Myocyte (in vitro differentiated cells): ENCODE measurements around the gene TWSG1. TPM values are rescaled to one million over a fixed set of nuclear protein-coding genes. Genes with fewer than 3 reads are reported as not detected.
A peak's percentile ranks its signal among the peaks of the same experiment; 100 is the strongest.

Source experiments
- DNase-seq: peaks from one replicate; pipeline ENCODE4 v3.0.0-alpha.2; 2012; ENCODE audit warnings: low read depth
- polyA plus RNA-seq: library from polyadenylated mRNA; unstranded; fragments of >200 nt; gene quantifications from one replicate; pipeline ENCODE4 v1.2.1, GENCODE V29; 2012; ENCODE audit warnings: missing spikeins
- total RNA-seq: library from RNA; depleted of rRNA; stranded (reverse); fragments of >200 nt; gene quantifications from 2 replicates; pipeline ENCODE4 v1.2.3, GENCODE V29; 2014

The TWSG1 gene
- total RNA-seq, result 52.3 and 84.2 TPM in 2 replicates
- 30.0 TPM for polyA plus RNA-seq

DNA sequence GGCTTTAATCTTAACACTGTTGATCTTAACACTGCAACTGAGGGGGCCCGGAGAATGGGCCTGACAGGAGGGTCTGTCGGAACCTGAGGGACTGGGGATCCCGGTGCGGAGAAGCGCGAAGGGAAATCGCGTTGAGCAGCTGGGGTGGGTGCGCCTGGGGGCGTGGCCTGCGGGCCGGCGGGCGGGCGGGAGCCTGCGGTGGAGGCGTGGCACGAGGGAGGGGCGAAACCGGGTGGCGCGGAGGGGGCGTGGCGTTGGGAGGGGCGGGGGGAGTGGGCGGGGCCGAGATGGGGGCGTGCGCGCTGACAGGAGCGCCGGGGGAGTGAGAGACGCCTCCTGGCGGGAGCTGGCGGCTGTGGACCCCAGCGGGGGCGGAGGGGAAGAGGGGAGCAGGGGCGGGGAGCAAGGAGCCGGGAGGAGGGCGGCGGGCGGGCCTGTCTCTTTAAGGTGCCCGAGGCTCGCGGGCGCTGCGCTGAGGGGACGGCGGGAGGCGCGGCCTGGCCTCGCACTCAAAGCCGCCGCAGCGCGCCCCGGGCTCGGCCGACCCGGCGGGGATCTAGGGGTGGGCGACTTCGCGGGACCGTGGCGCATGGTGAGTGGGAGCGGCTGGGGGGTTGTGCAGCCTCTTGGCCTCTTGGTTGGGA lies at the start of gene TWSG1:
Gene TWSG1, plus strand, starts transcription at position 445 of the 644 bp plus-strand sequence. CDS start 2,457 bp downstream, outside the sequence.
- DNase-seq, result peak; percentile 95

DNA sequence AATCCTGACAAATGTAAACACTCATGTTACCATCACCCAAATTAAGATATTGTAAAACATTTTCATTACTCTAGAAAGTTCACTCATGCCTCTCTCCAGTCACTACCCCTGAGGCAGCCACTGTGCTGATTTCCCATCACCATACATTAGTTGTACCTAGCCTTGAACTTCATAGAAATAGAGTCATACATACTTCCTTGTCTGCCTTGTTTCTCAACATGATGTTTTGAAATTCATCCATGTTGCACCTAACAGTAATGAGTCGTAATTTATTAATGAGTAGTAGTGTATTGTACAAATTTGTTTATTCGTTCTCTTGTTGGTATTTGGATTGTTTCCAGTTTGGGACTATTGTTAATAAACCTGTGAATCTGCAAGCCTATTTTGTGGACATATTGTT lies 49.0 kb upstream of the TWSG1 start:
- DNase-seq, result no peak

DNA sequence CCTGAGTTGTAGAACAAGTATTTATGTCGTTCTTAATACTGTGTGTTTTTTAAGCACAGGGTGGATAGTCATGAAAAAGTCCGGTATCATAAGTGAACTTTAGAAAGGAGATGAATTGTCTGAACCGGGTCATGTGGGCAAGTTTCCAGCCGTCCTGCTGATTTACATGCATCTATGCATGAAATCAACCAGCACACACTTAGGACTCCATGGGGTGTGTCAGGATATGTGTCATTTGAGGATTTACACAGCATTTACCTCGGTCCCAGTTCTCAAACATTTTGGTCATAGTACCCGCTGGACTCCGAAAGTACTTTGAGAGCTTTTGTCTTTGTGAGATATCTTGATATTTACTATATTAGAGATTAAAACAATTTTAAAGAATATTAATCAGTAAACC lies 47.5 kb upstream of the TWSG1 start:
- no peak for DNase-seq

DNA sequence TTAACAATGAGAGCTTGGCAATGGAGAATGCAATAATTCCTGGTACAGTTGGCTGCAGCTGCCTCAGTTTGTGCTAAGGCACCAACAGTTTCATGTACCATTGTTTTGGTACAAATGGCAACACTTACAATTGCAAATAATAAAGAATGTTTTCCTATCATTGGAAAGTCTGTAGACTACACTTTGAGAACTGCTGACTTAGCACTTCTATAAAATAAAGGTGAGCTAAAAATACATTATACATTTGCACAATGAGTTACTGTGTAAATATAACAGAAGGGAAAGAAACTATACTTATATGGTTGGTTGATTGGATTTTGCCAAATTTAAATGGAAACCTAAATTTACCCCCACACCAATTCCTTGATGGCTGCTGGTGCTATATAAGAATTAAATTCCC lies 44.9 kb upstream of the TWSG1 start:
- DNase-seq, result no peak

DNA sequence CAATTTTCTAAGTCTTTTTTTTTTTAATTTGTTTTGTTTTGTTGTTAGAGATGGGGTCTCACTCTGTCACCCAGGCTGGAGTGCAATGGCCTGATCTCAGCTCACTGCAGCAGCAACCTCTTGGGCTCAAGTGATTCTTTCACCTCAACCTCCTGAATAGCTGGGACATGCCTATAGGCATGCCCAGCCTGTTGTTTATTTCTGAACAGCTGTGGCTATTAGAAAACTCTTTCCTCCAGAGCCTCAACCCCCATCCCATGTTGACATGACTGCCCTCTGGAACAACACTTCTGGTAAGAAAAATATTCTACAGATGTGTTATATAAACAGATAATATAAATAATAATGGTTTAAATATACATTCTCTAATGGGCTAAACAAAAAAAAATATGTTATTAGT lies 44.4 kb upstream of the TWSG1 start:
- DNase-seq, result peak; percentile 63

DNA sequence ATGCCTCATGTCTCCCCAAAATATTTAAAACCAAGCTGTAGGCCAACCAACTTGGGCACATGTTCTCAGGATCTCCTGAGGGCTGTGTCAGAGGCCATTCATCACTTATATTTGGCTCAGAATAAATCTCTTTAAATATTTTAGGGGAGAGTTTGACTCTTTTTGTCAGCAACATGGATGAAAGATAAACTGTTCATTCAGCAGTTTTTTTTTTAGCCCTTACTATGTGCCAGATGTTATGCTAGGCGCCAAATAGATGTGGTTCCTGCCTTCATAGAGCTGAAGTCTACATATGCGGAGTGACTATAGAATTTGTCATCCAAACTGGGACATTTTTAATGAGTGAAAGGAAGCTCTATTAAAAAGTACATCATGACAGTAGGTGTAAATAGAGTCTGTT lies 42.5 kb upstream of the TWSG1 start:
- DNase-seq, result no peak

DNA sequence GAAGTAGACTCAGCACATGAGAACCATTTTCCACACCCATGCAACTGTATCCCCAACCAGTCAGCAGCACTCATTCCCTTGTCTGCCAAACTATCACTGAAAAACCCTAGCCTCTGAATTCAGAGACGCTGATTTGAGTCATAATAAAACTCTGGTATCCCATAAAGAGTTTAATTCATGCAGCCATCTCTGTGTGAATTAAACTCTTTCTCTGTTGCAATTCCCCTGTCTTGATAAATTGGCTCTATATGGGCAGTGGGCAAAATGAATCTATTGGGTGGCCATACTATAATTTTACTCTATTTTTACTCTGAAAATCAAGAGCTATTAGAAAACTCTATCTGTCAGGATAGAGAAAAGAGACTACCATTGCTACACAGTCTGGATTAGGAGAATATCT lies 40.6 kb upstream of the TWSG1 start:
- DNase-seq, result no peak

DNA sequence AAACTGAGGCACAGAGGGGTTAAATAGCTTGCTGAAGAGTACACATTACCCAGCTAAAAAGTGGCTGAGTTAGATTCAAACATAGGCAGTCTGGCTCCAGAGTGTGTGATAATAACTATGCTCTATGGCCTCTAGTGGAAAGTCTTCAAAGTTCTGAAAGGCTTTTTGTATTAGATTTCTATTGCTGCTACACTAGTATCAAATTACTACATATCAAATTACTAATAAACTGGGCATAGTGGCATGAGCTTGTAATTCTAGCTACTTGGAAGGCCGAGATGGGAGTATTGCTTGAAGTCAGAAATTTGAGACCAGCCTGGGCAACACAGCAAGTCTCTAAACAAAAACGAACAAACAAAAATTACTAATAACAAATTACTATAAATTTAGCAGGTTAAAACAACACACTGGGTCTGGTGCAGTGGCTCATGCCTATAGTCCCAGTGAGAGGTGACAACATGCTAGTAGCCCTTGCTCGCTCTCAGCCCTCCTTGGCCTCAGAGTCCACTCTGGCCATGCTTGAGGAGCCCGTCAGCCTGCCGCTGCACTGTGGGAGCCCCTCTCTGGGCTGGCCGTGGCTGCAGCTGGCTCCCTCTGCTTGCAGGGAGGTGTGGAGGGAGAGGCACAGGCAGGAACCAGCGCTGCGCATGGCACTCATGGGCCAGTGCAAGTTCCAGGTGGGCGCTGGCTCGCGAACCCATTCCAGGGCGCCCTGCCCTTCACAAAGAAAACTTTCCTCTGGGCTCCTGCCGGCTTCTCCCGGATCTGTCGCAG lies 38.2 kb upstream of the TWSG1 start:
- peak; percentile 78 for DNase-seq

DNA sequence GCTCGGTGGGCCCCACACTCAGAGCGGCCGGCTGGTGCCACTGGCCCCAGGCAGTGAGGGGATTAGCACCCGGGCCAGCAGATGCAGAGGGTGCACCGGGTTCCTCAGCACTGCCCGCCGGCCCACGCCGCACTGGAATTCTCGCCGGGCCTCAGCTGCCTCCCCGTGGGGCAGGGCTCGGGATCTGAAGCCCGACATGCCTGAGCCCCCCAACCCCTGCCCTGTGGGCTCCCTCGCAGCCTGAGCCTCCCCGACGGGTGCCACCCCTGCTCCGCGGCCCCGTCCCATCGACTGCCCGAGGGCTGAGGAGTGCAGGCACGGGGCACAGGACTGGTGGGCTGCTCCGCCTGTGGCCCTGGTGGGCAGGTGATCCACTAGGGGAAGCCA lies 37.6 kb upstream of the TWSG1 start:
- no peak for DNase-seq

DNA sequence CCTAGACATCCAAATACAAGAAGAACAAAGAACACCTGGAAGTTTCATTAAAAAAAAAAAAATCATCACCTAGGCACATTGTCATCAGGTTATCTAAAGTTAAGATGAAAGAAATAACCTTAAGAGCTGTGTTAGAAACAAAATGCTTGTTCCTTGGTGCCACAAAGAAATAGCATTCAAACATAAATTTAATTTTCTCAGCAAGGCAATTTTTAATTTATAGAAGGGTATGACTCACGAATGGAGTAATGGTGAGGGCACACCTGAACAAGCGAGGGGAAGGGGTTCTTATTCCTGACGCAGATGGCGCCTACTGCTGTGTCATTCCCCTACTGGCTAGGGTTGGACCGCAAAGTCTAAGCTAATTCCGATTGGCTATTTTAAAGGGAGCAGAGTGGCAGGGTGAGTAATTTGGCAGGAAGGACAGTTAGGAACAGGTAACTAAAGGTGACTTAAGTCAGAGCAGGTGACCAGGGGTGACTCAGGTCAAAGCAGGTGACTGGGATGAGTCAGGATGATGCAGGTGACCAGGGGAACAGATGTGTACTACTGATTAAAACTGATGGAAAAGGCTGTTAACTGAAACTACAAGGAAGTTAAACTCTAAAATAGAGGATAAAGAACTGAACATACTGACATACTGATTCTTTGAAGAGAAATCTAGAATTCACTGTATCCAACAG lies 30.0 kb upstream of the TWSG1 start:
- DNase-seq, result no peak

DNA sequence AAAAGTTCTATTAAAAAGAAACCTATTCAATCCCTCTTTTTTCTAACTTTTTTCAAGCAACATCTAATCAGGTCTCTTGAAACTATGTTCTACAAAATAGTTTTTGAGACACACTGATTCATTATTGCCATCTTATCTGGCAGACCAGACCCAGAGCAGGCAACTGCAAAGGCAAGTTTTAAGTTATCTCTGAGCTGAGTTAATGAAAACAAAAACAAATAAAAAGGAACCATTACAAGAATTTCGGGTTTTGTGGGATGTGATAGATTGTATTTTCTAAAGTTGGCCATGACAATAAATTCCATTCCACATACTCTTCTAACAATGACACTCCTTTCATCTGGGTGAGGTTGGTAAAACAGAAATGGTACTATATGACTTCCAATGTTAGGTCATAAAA lies 15.2 kb upstream of the TWSG1 start:
- no peak for DNase-seq

DNA sequence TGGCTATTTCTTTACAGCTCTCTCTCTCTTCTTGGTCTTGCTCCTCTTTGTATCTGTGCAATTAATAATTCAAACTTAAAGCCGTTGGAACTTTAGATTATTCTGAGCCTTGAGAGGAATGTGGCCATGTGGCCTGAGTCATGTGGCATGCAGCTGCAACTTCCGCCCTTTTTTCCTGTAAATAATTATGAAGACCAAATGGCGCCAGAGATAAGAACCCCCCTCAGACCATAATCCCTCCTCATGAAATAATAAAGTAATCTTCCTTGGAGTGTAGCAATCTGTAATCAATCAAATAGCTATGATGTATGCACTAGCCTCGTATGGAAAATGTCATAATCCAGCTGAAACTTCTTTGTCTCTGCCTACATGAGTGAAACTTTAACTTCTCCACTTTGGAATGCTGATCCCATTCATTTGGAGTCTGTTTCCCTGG lies 13.5 kb upstream of the TWSG1 start:
- DNase-seq, result no peak

DNA sequence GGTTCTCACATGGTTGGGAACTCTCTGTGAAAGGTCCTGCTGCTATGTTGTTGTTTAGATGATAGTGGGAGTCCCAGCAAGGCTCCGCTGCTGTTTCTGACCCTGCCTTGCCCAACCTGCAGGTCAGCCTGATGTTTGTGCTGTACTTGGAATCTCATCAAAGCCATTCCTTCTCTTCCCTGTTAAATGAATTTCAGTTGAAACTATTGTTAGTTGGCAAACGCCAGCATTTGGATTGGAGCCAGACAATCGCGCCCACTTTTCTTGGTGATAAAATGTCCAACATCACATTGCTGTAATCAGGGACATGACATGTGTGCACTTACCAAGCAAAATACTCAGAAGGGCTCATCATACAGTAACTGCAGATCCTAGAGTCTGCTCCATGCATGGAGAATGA lies 12.8 kb upstream of the TWSG1 start:
- DNase-seq, result peak; percentile 13

DNA sequence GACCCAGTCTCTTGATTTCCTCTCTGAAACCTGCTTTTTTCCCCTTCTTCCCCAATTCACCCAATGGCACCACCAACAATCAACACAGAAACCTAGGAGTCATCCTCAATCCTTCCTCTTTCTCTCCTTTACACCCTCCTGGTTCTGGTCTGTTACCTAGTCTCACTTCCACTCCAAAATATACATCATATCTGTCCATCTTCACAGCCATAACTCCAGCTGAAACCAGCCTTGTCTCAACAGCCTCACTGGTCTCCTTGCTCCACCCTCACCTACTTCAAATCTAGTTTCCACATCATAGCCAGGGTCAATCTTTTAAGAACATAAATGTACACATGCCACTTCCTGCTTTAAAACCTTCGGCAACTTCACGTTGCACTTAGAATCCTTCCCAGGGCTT lies 11.8 kb upstream of the TWSG1 start:
- no peak for DNase-seq

DNA sequence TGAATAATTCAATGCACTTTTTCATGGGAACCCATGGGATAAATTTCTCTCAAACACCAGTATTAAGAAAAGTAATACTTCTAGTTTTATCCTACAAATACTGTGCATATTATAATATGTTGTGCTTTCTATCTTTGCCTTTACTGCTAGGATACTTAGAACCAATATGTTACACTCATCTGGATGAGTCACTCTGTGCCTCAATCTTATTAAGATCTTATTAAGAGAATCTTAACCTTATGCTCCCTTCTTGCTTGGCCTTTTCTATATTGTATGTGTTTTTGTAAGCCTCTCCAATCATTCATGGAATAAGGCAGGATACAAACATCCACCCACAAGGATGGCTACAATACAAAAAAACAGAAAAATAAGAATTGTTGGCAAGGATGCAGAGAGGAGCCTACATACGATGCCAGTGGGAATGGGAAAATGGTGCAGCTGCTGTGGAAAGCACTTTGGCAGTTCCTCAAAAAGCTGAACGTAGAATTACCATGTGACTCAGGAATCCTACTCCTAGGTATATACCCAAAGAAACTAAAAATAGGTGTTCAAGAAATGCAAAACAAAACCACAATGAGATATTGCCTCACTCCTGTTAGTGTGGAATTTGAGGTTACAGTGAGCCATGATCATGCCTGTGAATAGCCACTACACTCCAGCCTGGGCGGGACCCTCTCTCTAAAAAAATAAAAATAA lies 10.7 kb upstream of the TWSG1 start:
- peak; percentile 92 for DNase-seq

DNA sequence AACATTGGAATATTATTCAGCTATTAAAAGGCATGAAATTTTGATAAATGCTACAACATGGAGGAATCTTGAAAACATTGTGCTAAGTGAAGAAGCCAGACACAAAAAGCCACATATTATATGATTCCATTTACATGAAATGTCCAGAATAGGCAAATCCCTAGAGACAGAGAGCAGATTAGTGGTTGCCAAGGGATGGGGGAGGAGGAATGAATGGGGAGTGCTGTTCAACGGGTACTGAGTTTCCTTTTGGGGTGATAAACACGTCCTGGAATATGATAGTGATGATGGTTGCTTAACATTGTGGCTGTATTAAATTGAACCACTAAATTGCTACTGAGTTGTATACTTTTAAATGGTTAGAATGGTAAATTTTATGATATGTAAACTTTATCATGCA lies 8.9 kb upstream of the TWSG1 start:
- DNase-seq, result no peak

DNA sequence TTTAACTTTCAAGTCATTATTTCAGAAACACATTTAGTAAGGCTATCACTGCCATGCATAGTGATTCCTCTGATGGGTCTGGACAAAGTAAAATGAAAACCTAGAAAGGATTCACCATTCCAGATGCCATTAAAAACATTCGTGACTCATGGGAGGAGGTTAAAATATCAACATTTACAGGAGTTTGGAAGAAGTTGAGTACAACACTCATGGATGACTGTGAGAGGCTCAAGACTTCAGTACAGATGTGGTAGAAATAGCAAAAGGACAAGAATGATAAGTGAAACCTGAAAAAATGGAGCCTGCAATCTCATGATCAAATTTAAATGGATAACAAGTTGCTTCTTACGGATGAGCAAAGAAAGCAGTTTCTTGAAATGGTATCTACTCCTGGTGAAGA lies 5.8 kb upstream of the TWSG1 start:
- DNase-seq, result no peak

DNA sequence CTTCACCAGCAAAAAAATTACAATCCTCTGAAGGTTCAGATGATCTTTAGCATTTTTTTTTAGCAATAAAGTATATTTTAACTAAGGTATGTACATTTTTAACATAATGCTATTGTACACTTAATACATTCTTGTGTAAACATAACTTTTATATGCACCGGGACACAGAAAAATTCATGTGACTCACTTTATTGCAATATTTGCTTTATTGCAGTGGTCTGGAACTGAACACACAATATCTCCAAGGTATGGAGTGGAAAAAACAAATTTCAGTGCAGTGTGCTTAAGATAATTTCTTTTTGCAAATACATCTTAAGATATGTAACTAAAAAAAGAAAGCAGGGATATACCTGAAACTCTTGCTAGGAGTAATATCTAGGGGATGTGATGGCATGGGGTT lies 5.1 kb upstream of the TWSG1 start:
- DNase-seq, result no peak

DNA sequence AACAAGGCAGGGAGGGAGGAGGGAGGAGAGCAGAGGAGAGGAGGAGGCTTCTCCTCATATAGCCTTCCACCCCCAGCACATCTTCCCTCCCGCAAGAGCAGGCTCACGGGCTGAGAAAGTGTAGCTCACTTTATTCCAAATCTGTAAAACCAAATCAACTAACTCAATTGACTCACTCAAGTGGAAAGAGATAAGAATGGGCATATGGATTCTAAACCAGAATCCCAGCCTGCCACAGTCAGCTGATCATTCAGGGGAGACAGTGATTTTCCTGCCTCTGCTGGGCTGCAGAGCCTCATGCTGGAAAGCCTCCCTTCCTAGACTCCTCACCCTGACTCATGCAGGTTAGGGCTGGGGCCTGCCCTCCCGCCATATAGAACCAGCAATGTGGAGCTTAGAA lies 4.2 kb upstream of the TWSG1 start:
- DNase-seq, result no peak

DNA sequence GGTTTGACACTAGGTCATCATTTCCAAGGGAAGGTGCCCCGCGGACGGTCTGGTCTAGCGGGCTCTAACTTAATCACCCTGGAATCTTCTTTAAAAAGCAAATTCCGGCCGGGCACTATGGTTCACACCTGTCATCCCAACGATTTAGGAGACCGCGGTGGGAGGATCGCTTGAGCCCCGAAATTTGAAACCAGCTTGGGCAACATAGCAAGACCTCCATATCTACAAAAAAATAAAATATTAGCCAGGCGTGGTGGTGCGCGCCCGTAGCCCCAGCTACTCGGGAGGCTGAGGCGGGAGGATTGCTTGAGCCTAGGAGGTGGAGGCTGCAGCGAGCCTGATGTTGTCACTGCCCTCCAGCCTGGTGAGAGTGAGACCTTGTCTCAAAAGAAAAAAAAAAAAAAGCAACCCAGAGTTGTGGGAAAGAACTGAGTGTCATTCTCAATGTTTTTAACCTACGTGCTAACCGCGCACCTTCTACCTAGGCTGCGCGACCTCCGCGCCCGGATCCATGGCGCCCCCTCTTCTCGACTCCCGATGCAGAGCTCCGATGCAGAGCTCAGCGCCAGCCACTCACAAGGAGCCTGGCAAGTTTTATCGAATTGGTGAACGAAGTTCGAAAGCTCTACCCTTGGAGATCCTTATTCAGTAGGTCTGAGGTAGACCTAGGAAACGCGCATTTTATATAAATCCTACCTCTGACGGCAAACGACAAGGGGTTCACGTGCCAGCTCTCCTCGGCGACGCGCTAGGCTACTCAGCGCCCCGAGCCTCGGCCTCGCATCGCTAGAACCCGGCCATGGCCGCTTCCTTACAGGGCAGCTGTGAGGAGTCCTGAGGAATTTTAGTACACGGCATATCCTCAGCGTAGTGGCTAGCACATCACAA lies 888 bp upstream of the TWSG1 start:
- no peak for DNase-seq
